GM19351 (cell line): ENCODE data around the gene NPEPPS.
A peak's percentile ranks its signal among the peaks of the same experiment; 100 is the strongest.

Source experiments
- ATAC-seq: cut with Tn5 transposase; IDR thresholded peaks from one replicate; pipeline ENCODE4 v1.9.1; 2021; ENCODE audit warnings: mild to moderate bottlenecking, moderate library complexity; ENCODE audit not compliant: unreplicated experiment

The NPEPPS gene

GRCh38 chr17:47629826-47630225, 98.9 kb downstream of the NPEPPS start:
- no peak for ATAC-seq

GRCh38 chr17:47630614-47631013, 99.7 kb downstream of the NPEPPS start:
- ATAC-seq = no peak

- no peak for ATAC-seq
These were observed 102.1 kb downstream of the NPEPPS start for GRCh38 chr17:47632991-47633390.

GRCh38 chr17:47633996-47634395, 103.1 kb downstream of the NPEPPS start:
- no peak for ATAC-seq

- no peak for ATAC-seq
These were observed 104.0 kb downstream of the NPEPPS start for GRCh38 chr17:47634870-47635269.

GRCh38 chr17:47635734-47636133, 104.8 kb downstream of the NPEPPS start:
- ATAC-seq = no peak

- ATAC-seq = no peak
These were observed 105.5 kb downstream of the NPEPPS start for GRCh38 chr17:47636273-47637030.

- ATAC-seq = no peak
These were observed 108.0 kb downstream of the NPEPPS start for GRCh38 chr17:47638903-47639302.

- no peak for ATAC-seq
These were observed 109.2 kb downstream of the NPEPPS start for GRCh38 chr17:47640076-47640475.

- ATAC-seq = no peak
These were observed 110.3 kb downstream of the NPEPPS start for GRCh38 chr17:47641202-47641601.

- no peak for ATAC-seq
These were observed 112.2 kb downstream of the NPEPPS start for GRCh38 chr17:47643116-47643515.

- no peak for ATAC-seq
These were observed 113.4 kb downstream of the NPEPPS start for GRCh38 chr17:47644324-47644723.

- peak; percentile 72 for ATAC-seq
These were observed 118.5 kb downstream of the NPEPPS start, which contains the start of gene KPNB1 for GRCh38 chr17:47649153-47649971. Gene KPNB1, plus strand, starts transcription at chr17:47649919. Its CDS starts 326 bp downstream, at chr17:47650245.

GRCh38 chr17:47649972-47650524, 119.1 kb downstream of the NPEPPS start:
- ATAC-seq = no peak

GRCh38 chr17:47650525-47651522, 119.9 kb downstream of the NPEPPS start:
- peak; percentile 53 for ATAC-seq

- ATAC-seq = no peak
These were observed 120.8 kb downstream of the NPEPPS start for GRCh38 chr17:47651704-47652103.

- ATAC-seq = no peak
These were observed 121.7 kb downstream of the NPEPPS start for GRCh38 chr17:47652570-47652969.

- no peak for ATAC-seq
These were observed 122.5 kb downstream of the NPEPPS start for GRCh38 chr17:47653442-47653841.

- ATAC-seq = no peak
These were observed 124.1 kb downstream of the NPEPPS start for GRCh38 chr17:47654991-47655390.

GRCh38 chr17:47660064-47660492, 129.2 kb downstream of the NPEPPS start:
- no peak for ATAC-seq
